ENCODE results near the gene HMGN4.

DNA sequence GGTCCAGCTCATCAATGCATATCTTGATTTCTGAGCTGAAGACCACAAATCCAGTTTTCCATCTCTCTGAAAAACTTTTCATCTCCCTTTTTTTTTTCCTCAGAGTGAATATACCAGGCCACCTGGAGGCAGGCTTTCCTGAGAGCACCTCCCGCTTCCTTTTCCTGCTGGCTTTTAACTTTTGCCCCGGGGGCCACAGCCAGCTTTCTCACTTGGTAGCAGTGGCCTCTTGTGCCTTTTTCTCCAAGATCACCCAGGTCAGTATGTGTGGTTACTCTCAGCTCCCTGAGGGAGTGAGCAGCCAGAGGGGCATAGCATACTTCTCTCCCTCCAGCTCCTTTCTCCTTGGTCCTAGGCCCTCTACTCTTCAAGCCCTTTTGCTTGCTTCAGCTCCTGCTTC lies 38.1 kb upstream of the HMGN4 start, which contains the start of gene BTN1A1:
- TF ChIP-seq TEAD4 (IDR thresholded peaks at IDR 0.05; ENCODE audit: borderline replicate concordance, insufficient read depth): no peak
- no peak for TF ChIP-seq RAD21 (IDR thresholded peaks at IDR 0.05; ENCODE audit: low read length)
- no peak for TF ChIP-seq POLR2AphosphoS5 (IDR thresholded peaks at IDR 0.05; ENCODE audit: low read depth, low read length)
- TF ChIP-seq, protein P1, sequence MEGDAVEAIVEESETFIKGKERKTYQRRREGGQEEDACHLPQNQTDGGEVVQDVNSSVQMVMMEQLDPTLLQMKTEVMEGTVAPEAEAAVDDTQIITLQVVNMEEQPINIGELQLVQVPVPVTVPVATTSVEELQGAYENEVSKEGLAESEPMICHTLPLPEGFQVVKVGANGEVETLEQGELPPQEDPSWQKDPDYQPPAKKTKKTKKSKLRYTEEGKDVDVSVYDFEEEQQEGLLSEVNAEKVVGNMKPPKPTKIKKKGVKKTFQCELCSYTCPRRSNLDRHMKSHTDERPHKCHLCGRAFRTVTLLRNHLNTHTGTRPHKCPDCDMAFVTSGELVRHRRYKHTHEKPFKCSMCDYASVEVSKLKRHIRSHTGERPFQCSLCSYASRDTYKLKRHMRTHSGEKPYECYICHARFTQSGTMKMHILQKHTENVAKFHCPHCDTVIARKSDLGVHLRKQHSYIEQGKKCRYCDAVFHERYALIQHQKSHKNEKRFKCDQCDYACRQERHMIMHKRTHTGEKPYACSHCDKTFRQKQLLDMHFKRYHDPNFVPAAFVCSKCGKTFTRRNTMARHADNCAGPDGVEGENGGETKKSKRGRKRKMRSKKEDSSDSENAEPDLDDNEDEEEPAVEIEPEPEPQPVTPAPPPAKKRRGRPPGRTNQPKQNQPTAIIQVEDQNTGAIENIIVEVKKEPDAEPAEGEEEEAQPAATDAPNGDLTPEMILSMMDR (IDR thresholded peaks at IDR 0.05): no peak
- TF ChIP-seq TAF1 (IDR thresholded peaks at IDR 0.05; ENCODE audit: borderline replicate concordance, low read depth, low read length): no peak
- TF ChIP-seq YY1 (IDR thresholded peaks at IDR 0.05; ENCODE audit: low read depth): no peak
- TF ChIP-seq, protein P2, sequence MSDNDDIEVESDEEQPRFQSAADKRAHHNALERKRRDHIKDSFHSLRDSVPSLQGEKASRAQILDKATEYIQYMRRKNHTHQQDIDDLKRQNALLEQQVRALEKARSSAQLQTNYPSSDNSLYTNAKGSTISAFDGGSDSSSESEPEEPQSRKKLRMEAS (IDR thresholded peaks at IDR 0.05; ENCODE audit: low read depth): no peak
- TF ChIP-seq TCF12 (IDR thresholded peaks at IDR 0.05): no peak
- TF ChIP-seq MXI1 (IDR thresholded peaks at IDR 0.05; ENCODE audit: low read depth, low read length): no peak
- no peak for TF ChIP-seq EZH2phosphoT487 (IDR thresholded peaks at IDR 0.05; ENCODE audit: borderline replicate concordance, low read depth)
- no peak for TF ChIP-seq MEF2A (IDR thresholded peaks at IDR 0.05; ENCODE audit: borderline replicate concordance, low read depth)
- TF ChIP-seq, protein P3, sequence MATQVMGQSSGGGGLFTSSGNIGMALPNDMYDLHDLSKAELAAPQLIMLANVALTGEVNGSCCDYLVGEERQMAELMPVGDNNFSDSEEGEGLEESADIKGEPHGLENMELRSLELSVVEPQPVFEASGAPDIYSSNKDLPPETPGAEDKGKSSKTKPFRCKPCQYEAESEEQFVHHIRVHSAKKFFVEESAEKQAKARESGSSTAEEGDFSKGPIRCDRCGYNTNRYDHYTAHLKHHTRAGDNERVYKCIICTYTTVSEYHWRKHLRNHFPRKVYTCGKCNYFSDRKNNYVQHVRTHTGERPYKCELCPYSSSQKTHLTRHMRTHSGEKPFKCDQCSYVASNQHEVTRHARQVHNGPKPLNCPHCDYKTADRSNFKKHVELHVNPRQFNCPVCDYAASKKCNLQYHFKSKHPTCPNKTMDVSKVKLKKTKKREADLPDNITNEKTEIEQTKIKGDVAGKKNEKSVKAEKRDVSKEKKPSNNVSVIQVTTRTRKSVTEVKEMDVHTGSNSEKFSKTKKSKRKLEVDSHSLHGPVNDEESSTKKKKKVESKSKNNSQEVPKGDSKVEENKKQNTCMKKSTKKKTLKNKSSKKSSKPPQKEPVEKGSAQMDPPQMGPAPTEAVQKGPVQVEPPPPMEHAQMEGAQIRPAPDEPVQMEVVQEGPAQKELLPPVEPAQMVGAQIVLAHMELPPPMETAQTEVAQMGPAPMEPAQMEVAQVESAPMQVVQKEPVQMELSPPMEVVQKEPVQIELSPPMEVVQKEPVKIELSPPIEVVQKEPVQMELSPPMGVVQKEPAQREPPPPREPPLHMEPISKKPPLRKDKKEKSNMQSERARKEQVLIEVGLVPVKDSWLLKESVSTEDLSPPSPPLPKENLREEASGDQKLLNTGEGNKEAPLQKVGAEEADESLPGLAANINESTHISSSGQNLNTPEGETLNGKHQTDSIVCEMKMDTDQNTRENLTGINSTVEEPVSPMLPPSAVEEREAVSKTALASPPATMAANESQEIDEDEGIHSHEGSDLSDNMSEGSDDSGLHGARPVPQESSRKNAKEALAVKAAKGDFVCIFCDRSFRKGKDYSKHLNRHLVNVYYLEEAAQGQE (IDR thresholded peaks at IDR 0.05; ENCODE audit: low read depth, low read length): no peak
- no peak for TF ChIP-seq GATA2 (CRISPR knock-in tag; IDR thresholded peaks at IDR 0.05)

All from SK-N-SH (cell line).